Astrocyte of the spinal cord (primary cell): ENCODE data around the gene NCOA1.

Experiments
- DNase-seq: peaks from one replicate; pipeline ENCODE4 v3.0.0; 2011; ENCODE audit warnings: low read depth, low spot score
- H3K4me3 ChIP-seq: 2 replicates; pipeline ENCODE4 v1.5.1; 2011; ENCODE audit warnings: low read depth, mild to moderate bottlenecking, low read length, moderate library complexity
- CTCF ChIP-seq: IDR thresholded peaks from 2 replicates; pipeline ENCODE4 v1.5.1; 2012; ENCODE audit warnings: low read depth, mild to moderate bottlenecking, low read length, inconsistent platforms
- in situ Hi-C: cut with HindIII; loops from 2 replicates; pipeline ENCODE4 v1.10.0; 2017; ENCODE audit warnings: low sequenced_read_pairs

Gene NCOA1

DNA sequence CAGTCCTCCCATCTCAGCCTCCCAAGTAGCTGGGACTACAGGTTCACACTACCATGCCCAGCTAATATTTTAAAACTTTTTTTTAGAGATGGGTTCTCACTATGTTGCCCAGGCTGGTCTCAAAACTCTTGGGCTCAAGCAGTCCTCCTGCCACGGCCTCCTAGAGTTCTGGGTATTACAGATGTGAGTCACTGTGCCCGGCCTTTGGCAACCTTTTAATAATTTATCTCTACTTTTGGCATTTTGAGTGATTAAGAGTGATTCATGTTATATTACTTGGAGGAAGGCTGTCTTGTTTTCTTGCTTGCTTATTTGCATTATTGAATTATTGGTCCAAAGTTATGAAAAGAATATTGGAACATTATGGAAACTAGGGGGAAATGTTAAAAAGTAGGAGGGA is 24.3 kb downstream of the NCOA1 start:
- H3K4me3 ChIP-seq: no peak overlapping the region
- DNase-seq: no peak
- in situ Hi-C loops: no loop called here
- TF ChIP-seq CTCF: no peak

DNA sequence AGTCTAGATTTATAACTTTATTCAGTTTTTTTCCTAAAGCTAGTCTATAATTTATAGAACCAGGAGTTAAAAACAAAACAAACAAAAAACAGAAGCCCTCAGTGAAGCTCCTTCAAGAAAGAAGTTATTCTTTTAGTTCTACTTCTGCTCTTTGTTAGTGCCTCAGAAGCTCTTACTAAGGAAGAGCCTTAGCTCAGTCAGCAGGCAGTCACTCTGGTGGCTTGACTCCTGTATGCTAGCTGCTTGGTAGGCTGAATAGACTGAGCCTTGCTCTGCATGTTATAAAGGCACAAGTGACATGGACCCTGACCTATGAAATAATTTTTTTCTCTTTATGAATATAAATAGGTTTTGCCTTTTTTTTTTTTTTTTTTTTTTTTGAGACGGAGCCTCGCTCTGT is 24.8 kb downstream of the NCOA1 start:
- no peak for DNase-seq
- in situ Hi-C loops: no loop called here
- TF ChIP-seq CTCF: no peak
- H3K4me3 ChIP-seq: no peak overlapping the region

DNA sequence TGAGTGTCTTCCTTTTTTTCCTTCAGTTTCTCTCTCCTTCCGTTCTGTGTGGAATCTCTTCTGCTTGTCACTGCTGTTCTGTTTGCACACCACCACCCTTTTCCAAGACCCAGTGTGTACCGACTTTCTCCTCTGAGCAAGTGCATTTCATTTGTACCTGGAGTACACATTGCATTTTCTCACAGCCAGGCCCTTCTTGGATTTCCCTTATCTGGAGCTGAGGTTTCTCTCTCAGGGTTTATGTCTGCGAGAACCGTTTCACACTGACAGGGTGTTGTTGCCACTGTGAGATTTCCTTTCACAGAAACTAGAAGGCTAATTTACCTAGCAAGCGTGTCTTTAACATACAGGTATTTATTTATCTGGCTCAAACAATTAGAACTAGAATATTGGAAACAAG is 26.2 kb downstream of the NCOA1 start:
- H3K4me3 ChIP-seq: no peak overlapping the region
- DNase-seq: no peak
- in situ Hi-C loops: no loop called here
- no peak for TF ChIP-seq CTCF

- no peak overlapping the region for H3K4me3 ChIP-seq
- in situ Hi-C loops: no loop called here
- TF ChIP-seq CTCF: no peak
- DNase-seq: no peak
These were observed 29.1 kb downstream of the NCOA1 start for GRCh38 chr2:24520175-24520574.

DNA sequence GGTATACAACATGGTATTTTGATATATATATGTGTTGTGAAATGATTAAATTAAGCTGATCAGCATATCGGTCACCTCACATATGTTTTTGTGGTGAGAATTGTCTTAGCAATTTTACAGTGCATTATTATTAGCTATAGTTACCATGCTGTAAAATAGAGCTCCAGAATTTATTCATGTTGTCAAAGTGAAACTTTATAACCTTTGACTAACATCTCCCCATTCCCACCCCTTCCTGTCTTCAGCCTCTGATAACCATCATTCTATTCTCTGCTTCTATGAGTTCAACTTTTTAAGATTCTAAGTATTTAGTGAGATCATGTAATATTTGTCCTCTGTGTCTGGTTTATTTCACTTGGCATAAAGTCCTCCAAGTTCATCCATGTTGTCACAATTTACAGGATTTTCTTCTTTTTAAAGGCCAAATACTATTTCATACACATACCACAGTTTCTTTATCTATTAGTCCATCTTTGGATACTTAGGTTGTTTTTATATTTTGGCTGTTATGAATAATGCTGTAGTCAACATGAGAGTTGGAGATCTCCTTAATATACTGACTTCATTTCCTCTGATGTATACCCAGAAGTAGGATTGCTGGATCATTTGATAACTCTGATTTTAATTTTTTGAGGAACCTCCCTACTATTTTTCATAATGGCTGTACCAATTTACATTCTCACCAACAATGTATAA is 30.3 kb downstream of the NCOA1 start:
- in situ Hi-C loops: no loop called here
- TF ChIP-seq CTCF: no peak
- no peak overlapping the region for H3K4me3 ChIP-seq
- no peak for DNase-seq

GRCh38 chr2:24521975-24522639 is 31.1 kb downstream of the NCOA1 start:
- in situ Hi-C loops: no loop called here
- no peak for DNase-seq
- no peak for TF ChIP-seq CTCF
- H3K4me3 ChIP-seq: no peak overlapping the region
